ENCODE results near the gene PIN4.

- no peak for TF ChIP-seq CTCF (IDR thresholded peaks at IDR 0.05)
- no peak for TF ChIP-seq BHLHE40 (IDR thresholded peaks at IDR 0.05; ENCODE audit: low read depth, low read length)
- TF ChIP-seq MAFK (IDR thresholded peaks at IDR 0.05; ENCODE audit: partially characterized antibody), result no peak
- TF ChIP-seq JUNB (IDR thresholded peaks at IDR 0.05), result no peak
- TF ChIP-seq ZNF302 (CRISPR knock-in tag; IDR thresholded peaks at IDR 0.05), result no peak
- no peak for TF ChIP-seq NR3C1 (IDR thresholded peaks at IDR 0.05)
These were observed at the start of gene PIN4 for GRCh38 chrX:72181178-72182125.
